Fibroblast of skin of scalp (primary cell): ENCODE measurements around the gene IRF8.

Source experiments
- DNase-seq: peaks from one replicate; pipeline ENCODE4 v3.0.0-alpha.2; 2013

Gene IRF8

GRCh38 chr16:85913688-85914422, 14.9 kb downstream of the IRF8 start:
- no peak for DNase-seq

GRCh38 chr16:85914423-85914794, 15.4 kb downstream of the IRF8 start:
- no peak for DNase-seq

- no peak for DNase-seq
These were observed 16.3 kb downstream of the IRF8 start for GRCh38 chr16:85915125-85915845.

GRCh38 chr16:85916141-85916890, 17.4 kb downstream of the IRF8 start:
- no peak for DNase-seq

- no peak for DNase-seq
These were observed 18.1 kb downstream of the IRF8 start for GRCh38 chr16:85917012-85917411.

GRCh38 chr16:85917959-85918358, 19.0 kb downstream of the IRF8 start:
- no peak for DNase-seq

- DNase-seq, result no peak
These were observed 19.5 kb downstream of the IRF8 start for GRCh38 chr16:85918436-85918835.

- DNase-seq, result no peak
These were observed 20.6 kb downstream of the IRF8 start for GRCh38 chr16:85919271-85920267.

GRCh38 chr16:85921026-85921425, 22.1 kb downstream of the IRF8 start:
- DNase-seq, result no peak

- no peak for DNase-seq
These were observed 24.4 kb downstream of the IRF8 start for GRCh38 chr16:85923153-85924021.

GRCh38 chr16:85924675-85925074, 25.7 kb downstream of the IRF8 start:
- DNase-seq, result no peak

- DNase-seq, result no peak
These were observed 27.4 kb downstream of the IRF8 start for GRCh38 chr16:85926370-85926769.

GRCh38 chr16:85927371-85927770, 28.4 kb downstream of the IRF8 start:
- DNase-seq, result no peak

- no peak for DNase-seq
These were observed 29.0 kb downstream of the IRF8 start for GRCh38 chr16:85927959-85928358.

- DNase-seq, result no peak
These were observed 29.4 kb downstream of the IRF8 start for GRCh38 chr16:85928401-85928820.

GRCh38 chr16:85929259-85929721, 30.3 kb downstream of the IRF8 start:
- no peak for DNase-seq

GRCh38 chr16:85930301-85930700, 31.3 kb downstream of the IRF8 start:
- no peak for DNase-seq

GRCh38 chr16:85931596-85932402, 32.8 kb downstream of the IRF8 start:
- DNase-seq, result no peak

GRCh38 chr16:85934210-85934609, 35.2 kb downstream of the IRF8 start:
- no peak for DNase-seq

GRCh38 chr16:85935391-85935973, 36.5 kb downstream of the IRF8 start:
- no peak for DNase-seq
